ENCODE results near the gene ZGPAT. TPM values are rescaled to one million over a fixed set of nuclear protein-coding genes. Genes with fewer than 3 reads are reported as not detected.

ZGPAT gene
- total and polyA plus RNA-seq, 9 of the 15 experiments (the other 6 are each of a cell fraction or from before 2014, with no cell fraction given), result 0.14 to 26.6 (median 7.4) TPM

- no TSS peak for BruUV-seq (replicated peaks)
- H3K4me1 ChIP-seq (replicated peaks in 1 of 2; ENCODE audit: control insufficient read depth in 2 of 2, insufficient read depth in 2 of 2, low read length in 2 of 2), result peaks cover 9 to 68% of the 10 kb centered on the region in 2 experiments
- ChIA-PET POLR2A (interaction anchor here (0.6 to 1.4 kb wide), 3 partner anchors 10 to 54 kb away, joined by 3 to 5 read pairs (median 3); no protein-coding TSS in a partner anchor), CTCF (ENCODE audit: low intra/inter-chr PET ratio) (no interaction called here)
- DNase-seq (ENCODE audit: extremely low read depth in 1 of 4, low spot score in 3 of 4) (peak in 3 of 4 experiments; percentile 45 to 55 (median 46)), ATAC-seq (peak; percentile 34), FAIRE-seq (peak; percentile 77)
- no peaks in the 10 kb centered on the region for H4K20me1 ChIP-seq (replicated peaks; ENCODE audit: control insufficient read depth, insufficient read depth, low read length)
- no peaks in the 10 kb centered on the region for H3K79me2 ChIP-seq (ENCODE audit: control insufficient read depth, insufficient read depth, low read length)
- peak overlapping the region; percentile 86 for H2AFZ ChIP-seq (ENCODE audit: low read depth, low read length)
- H3K4me3 ChIP-seq, result no peak overlapping the region
- peak overlapping the region in 1 of 2 experiments; percentile 75; a peak in 2 of 4 replicates for H3K9ac ChIP-seq (ENCODE audit: insufficient read depth in 1 of 2, low read depth in 2 of 2, low read length in 2 of 2)
- H3K36me3 ChIP-seq (ENCODE audit: control insufficient read depth, insufficient read depth, low read length), result no peaks in the 10 kb centered on the region
- H3K27ac ChIP-seq (ENCODE audit: extremely low read depth, low read depth, low read length), result peak overlapping the region; percentile 30; the same call in 2 of the 3 replicates
- peak overlapping the region; percentile 58 for H3K4me2 ChIP-seq (ENCODE audit: insufficient read depth, low read length)
- H3K9me3 ChIP-seq (replicated peaks; ENCODE audit: control insufficient read depth, insufficient read depth, low read depth, low read length), result no peaks in the 10 kb centered on the region
- in situ Hi-C loops (cut with MboI), result no loop called here
- 25% methylated on average over 23 of the region's 26 CpGs for WGBS (ENCODE audit: insufficient coverage, low coverage, missing lambda C conversion rate)
- no peaks in the 10 kb centered on the region for H3K9me1 ChIP-seq (ENCODE audit: control insufficient read depth, insufficient read depth, low read length)
- H3K27me3 ChIP-seq (ENCODE audit: control insufficient read depth in 2 of 2, insufficient read depth in 2 of 2, low read length in 2 of 2), result no peaks in the 10 kb centered on the region
- intact Hi-C loops (cut with micrococcal nuclease), result no loop called here
- no peak for TF ChIP-seq SRSF3 (IDR thresholded peaks at IDR 0.05; ENCODE audit: insufficient read depth, low read length)
- TF ChIP-seq PCBP1 (IDR thresholded peaks at IDR 0.05; ENCODE audit: low read depth, low read length, poor library complexity, severe bottlenecking), result no peak
- TF ChIP-seq RFX7 (CRISPR knock-in tag; IDR thresholded peaks at IDR 0.05), result no peak
- no peak for TF ChIP-seq THRA (IDR thresholded peaks at IDR 0.05)
- no peak for TF ChIP-seq PHB (CRISPR knock-in tag; IDR thresholded peaks at IDR 0.05)
- TF ChIP-seq HNRNPLL (IDR thresholded peaks at IDR 0.05; ENCODE audit: low read depth, low read length, poor library complexity, severe bottlenecking), result no peak
- no peak for TF ChIP-seq WHSC1 (IDR thresholded peaks at IDR 0.05; ENCODE audit: low read length)
- 0 out of 2 replicates have a peak, but pooled peaks have one; percentile 48 for TF ChIP-seq ZNF57 (CRISPR knock-in tag; IDR thresholded peaks at IDR 0.05)
- peak; percentile 67 for TF ChIP-seq EGR1 (conservative IDR thresholded peaks at IDR 0.05)
- TF ChIP-seq TCF7 (IDR thresholded peaks at IDR 0.05; ENCODE audit: borderline replicate concordance), result no peak
- 0 out of 2 replicates have a peak, but pooled peaks have one; percentile 19 for TF ChIP-seq LEF1 (IDR thresholded peaks at IDR 0.05)
- TF ChIP-seq ZNF23 (CRISPR knock-in tag; IDR thresholded peaks at IDR 0.05), result no peak
- no peak for TF ChIP-seq ZNF518B (CRISPR knock-in tag; IDR thresholded peaks at IDR 0.05)
- no peak for TF ChIP-seq ZNF76 (CRISPR knock-in tag; IDR thresholded peaks at IDR 0.05; ENCODE audit: borderline replicate concordance)
- no peak for TF ChIP-seq ESRRA (IDR thresholded peaks at IDR 0.05; ENCODE audit: borderline replicate concordance, low read depth)
- TF ChIP-seq RBFOX2 (IDR thresholded peaks at IDR 0.05; ENCODE audit: low read depth, low read length), result 0 out of 2 replicates have a peak, but pooled peaks have one; percentile 25
- no peak for TF ChIP-seq FOXJ2 (tag; IDR thresholded peaks at IDR 0.05)
- no peak for TF ChIP-seq HNRNPK (IDR thresholded peaks at IDR 0.05; ENCODE audit: low read depth, low read length, poor library complexity, severe bottlenecking)
Observed at GRCh38 chr20:63750807-63751470, 43.1 kb downstream of the ZGPAT start.
